Ovary (tissue), 3 donors: ENCODE measurements around the gene PIK3C2G.

Experiments used
- EP300 ChIP-seq: sonication (generic); formaldehyde crosslinking; IDR thresholded peaks from one replicate; pipeline ENCODE4 v1.6.1; 2017; ENCODE audit warnings: antibody characterized with exemption
- POLR2A ChIP-seq: fragments of 450-650 bp; IDR thresholded peaks from one replicate; pipeline ENCODE4 v1.6.1; 2017; ENCODE audit warnings: antibody characterized with exemption, mild to moderate bottlenecking, moderate library complexity
- TF ChIP-seq, protein P1 (sequence below), 3 donors: fragments of 450-650 bp in 2 of 3; fragments of 200-600 bp in 1 of 3; IDR thresholded peaks; one replicate each; pipeline versions ENCODE4 v1.5.1 to v1.8.0; 2016 to 2022; ENCODE audit warnings: antibody characterized with exemption in 3 of 3, mild to moderate bottlenecking in 1 of 3
- donor health status: DM: no; HTN: no; CAD: no.

DNA sequence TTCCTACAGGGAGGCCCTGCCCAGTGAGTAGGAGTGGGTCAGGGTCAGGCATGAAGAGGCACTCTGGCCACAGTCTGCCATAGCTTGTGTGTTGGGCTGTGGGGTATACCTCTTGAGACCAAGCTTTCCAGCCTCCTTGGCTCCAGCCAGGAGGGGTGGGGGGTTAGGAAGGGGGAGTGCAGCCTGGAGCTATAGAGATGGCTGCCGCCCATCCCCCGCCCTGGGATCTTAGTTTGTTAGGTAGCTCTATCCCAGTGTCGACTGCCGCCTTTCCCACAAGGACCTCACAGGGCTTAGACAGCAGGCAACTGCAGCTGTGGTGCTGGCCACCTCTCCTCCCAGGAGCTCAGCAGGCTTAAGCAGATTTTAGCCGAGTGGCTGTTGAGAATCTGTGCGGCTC lies 260.1 kb downstream of the PIK3C2G start:
- TF ChIP-seq, protein P1, sequence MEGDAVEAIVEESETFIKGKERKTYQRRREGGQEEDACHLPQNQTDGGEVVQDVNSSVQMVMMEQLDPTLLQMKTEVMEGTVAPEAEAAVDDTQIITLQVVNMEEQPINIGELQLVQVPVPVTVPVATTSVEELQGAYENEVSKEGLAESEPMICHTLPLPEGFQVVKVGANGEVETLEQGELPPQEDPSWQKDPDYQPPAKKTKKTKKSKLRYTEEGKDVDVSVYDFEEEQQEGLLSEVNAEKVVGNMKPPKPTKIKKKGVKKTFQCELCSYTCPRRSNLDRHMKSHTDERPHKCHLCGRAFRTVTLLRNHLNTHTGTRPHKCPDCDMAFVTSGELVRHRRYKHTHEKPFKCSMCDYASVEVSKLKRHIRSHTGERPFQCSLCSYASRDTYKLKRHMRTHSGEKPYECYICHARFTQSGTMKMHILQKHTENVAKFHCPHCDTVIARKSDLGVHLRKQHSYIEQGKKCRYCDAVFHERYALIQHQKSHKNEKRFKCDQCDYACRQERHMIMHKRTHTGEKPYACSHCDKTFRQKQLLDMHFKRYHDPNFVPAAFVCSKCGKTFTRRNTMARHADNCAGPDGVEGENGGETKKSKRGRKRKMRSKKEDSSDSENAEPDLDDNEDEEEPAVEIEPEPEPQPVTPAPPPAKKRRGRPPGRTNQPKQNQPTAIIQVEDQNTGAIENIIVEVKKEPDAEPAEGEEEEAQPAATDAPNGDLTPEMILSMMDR (IDR thresholded peaks at IDR 0.05), result no peak
- TF ChIP-seq POLR2A, result no peak
- no peak for TF ChIP-seq EP300
